Endodermal cell (in vitro differentiated cells): ENCODE measurements around the gene ZNF462. TPM values are rescaled to one million over a fixed set of nuclear protein-coding genes. Genes with fewer than 3 reads are reported as not detected.

Experiments
- DNase-seq: peaks from one replicate; pipeline ENCODE4 v3.0.0-alpha.2; 2017
- H3K27ac ChIP-seq: 2 replicates; pipeline ENCODE4 v1.5.1; 2013; ENCODE audit warnings: mild to moderate bottlenecking, low read depth, low read length, moderate library complexity
- H3K27me3 ChIP-seq: 2 replicates; pipeline ENCODE4 v1.6.1; 2013; ENCODE audit warnings: mild to moderate bottlenecking, low read length, moderate library complexity; ENCODE audit not compliant: insufficient read depth, control insufficient read depth, poor library complexity, severe bottlenecking
- H3K36me3 ChIP-seq: 2 replicates; pipeline ENCODE4 v1.7.0; 2013; ENCODE audit warnings: mild to moderate bottlenecking, low read length, moderate library complexity; ENCODE audit not compliant: control insufficient read depth, insufficient read depth
- H3K4me1 ChIP-seq: one replicate; pipeline ENCODE4 v1.7.0; 2013; ENCODE audit warnings: low read length; ENCODE audit not compliant: control insufficient read depth, insufficient read depth
- H3K4me3 ChIP-seq: 2 replicates; pipeline ENCODE4 v1.5.1; 2013; ENCODE audit warnings: mild to moderate bottlenecking, low read length, moderate library complexity
- H3K9ac ChIP-seq: 2 replicates; pipeline ENCODE4 v1.6.1; 2013; ENCODE audit warnings: mild to moderate bottlenecking, low read length, moderate library complexity; ENCODE audit not compliant: poor library complexity, severe bottlenecking; ENCODE audit errors: extremely low read depth
- H3K9me3 ChIP-seq: 2 replicates; pipeline ENCODE4 v1.6.1; 2013; ENCODE audit warnings: mild to moderate bottlenecking, low read length, moderate library complexity; ENCODE audit not compliant: control insufficient read depth
- H3K27ac Mint-ChIP-seq: 2 replicates; pipeline ENCODE4 v1.8.0; 2020; ENCODE audit warnings: mixed read lengths
- H3K27me3 Mint-ChIP-seq: 2 replicates; pipeline ENCODE4 v1.8.0; 2021; ENCODE audit warnings: mild to moderate bottlenecking, mixed read lengths; ENCODE audit not compliant: insufficient read depth
- H3K36me3 Mint-ChIP-seq: 2 replicates; pipeline ENCODE4 v1.8.0; 2020; ENCODE audit warnings: low read depth, mixed read lengths
- H3K4me1 Mint-ChIP-seq: 2 replicates; pipeline ENCODE4 v1.8.0; 2020; ENCODE audit warnings: mixed read lengths
- H3K4me3 Mint-ChIP-seq: 2 replicates; pipeline ENCODE4 v1.8.0; 2020; ENCODE audit warnings: mild to moderate bottlenecking, moderate library complexity, mixed read lengths
- H3K9me3 Mint-ChIP-seq: 2 replicates; pipeline ENCODE4 v1.8.0; 2020; ENCODE audit warnings: mild to moderate bottlenecking, mixed read lengths
- WGBS, 2 experiments: methylation state at CpG; one replicate each; pipeline versions ENCODE4 v1.1.5 to v1.1.7; 2013; ENCODE audit warnings: missing lambda C conversion rate in 2 of 2, mixed read lengths in 1 of 2; ENCODE audit not compliant: insufficient coverage in 1 of 2, insufficient read length in 1 of 2; 5-methylcytosine and 5-hydroxymethylcytosine counted together
- total RNA-seq, 2 donors: library from RNA; stranded (reverse); fragmentation: NEBNext Ultra II Directional in 1 of 2; extraction: Animal tissue kit (Norgen Biotek cat#: 25700) in 1 of 2; gene quantifications; 2 replicates in 1 of 2; 3 replicates in 1 of 2; pipeline ENCODE4 v1.2.1, GENCODE V29; 2021
- TF ChIP-seq, protein P1 (sequence below): fragments of 200-600 bp; sonication (generic); conservative IDR thresholded peaks from 2 replicates; pipeline ENCODE4 v1.5.0; 2021; ENCODE audit warnings: antibody characterized with exemption, mild to moderate bottlenecking

ZNF462 gene
- total RNA-seq, 2 donors from 2014 or later = 68.2 to 88.4 TPM

- Mint-ChIP-seq H3K27ac (peak overlapping the region; percentile 92), H3K27me3 (peaks cover 20% of the 10 kb centered on the region), H3K9me3 (no peaks in the 10 kb centered on the region), H3K4me1 (peaks cover 32% of the 10 kb centered on the region), H3K4me3 (peak overlapping the region; percentile 92), H3K36me3 (peaks cover 5% of the 10 kb centered on the region)
- peak; percentile 86 for DNase-seq
- Histone ChIP-seq H3K9ac (peak overlapping the region; percentile 56), H3K27me3 (peaks cover 23% of the 10 kb centered on the region), H3K27ac (peak overlapping the region; percentile 86), H3K36me3 (no peaks in the 10 kb centered on the region), H3K4me3 (peak overlapping the region; percentile 97), H3K4me1 (peaks cover 9% of the 10 kb centered on the region), H3K9me3 (no peaks in the 10 kb centered on the region)
- TF ChIP-seq, protein P1, sequence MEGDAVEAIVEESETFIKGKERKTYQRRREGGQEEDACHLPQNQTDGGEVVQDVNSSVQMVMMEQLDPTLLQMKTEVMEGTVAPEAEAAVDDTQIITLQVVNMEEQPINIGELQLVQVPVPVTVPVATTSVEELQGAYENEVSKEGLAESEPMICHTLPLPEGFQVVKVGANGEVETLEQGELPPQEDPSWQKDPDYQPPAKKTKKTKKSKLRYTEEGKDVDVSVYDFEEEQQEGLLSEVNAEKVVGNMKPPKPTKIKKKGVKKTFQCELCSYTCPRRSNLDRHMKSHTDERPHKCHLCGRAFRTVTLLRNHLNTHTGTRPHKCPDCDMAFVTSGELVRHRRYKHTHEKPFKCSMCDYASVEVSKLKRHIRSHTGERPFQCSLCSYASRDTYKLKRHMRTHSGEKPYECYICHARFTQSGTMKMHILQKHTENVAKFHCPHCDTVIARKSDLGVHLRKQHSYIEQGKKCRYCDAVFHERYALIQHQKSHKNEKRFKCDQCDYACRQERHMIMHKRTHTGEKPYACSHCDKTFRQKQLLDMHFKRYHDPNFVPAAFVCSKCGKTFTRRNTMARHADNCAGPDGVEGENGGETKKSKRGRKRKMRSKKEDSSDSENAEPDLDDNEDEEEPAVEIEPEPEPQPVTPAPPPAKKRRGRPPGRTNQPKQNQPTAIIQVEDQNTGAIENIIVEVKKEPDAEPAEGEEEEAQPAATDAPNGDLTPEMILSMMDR = peak; percentile 28
- 0% methylated on average over 8 to 32 of the region's 32 CpGs for WGBS, 2 experiments
These were observed 701 bp upstream of the ZNF462 start for GRCh38 chr9:106862110-106862820.

DNA sequence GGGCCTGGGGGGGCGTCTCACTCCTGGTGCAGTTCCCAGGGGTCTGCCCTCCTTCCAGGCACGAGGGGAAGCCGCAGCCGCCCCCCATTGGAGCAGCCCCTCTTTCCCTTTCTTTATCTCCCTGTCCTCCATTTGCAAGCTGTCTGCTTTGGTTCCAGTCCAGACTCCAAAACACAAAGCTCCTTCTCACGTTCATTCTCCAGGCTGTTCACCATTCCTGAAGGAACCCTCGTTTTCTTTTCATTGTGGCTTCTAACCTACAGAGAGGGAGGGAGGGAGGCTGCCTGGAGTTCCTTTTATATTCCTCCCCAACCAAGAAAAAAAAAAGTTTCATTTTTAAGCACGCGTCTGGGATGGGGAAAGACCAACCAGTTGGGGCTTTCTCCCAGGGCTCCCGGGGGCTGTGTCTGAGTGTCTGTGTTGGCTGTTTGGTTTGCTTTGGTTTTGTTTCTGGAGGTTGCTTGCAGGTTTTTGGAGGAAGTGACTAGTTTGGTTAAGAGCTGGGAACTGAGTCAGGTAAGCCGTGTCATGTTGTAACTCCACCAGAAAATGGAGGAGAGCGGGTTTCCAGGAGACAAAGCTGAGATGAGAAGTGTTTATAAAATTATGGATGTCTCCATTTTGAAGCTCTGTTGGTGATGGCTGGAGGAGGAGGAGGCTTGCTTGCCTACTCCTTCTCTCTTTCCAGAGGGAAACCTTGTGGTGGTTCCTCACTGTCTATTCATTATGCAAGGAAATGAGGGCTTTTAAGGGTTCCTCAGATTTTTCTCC, 1.6 kb downstream of the ZNF462 start:
- H3K4me1 ChIP-seq = peaks cover 16% of the 10 kb centered on the region

DNA sequence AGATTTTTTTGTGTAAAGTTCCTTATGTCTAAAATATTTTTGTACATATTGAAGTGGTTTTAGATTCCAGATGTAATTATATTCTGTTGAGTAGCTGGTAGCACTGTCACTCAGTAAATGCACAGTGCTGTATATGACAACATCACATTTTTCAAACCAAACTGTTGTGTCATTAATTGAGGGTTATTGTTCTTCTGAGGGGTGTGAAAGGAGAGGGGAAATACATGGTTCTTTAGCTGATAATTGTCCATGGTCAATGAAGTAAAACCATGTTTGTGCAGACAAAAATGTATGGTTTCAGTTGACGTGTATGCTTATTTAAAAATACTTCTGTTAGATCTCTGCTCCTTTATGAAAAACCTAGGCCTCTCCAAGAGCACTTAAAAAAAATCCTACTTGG, 3.3 kb downstream of the ZNF462 start:
- Mint-ChIP-seq H3K9me3 (no peaks in the 10 kb centered on the region), H3K27ac (no peak overlapping the region), H3K4me1 (peaks cover 58% of the 10 kb centered on the region), H3K36me3 (peaks cover 5% of the 10 kb centered on the region), H3K27me3 (no peaks in the 10 kb centered on the region), H3K4me3 (no peak overlapping the region)
- Histone ChIP-seq H3K9ac (no peak overlapping the region), H3K27me3 (no peaks in the 10 kb centered on the region), H3K4me1 (peaks cover 27% of the 10 kb centered on the region), H3K4me3 (peak overlapping the region; percentile 97), H3K36me3 (no peaks in the 10 kb centered on the region), H3K9me3 (no peaks in the 10 kb centered on the region), H3K27ac (no peak overlapping the region)
- no peak for DNase-seq
- TF ChIP-seq, protein P1 = no peak
- WGBS, 2 experiments = 100% methylated on average over 1 of the region's 1 CpG; no CpG with 5 or more reads in 1 of the 2 experiments

More for the DNA sequence above, 1.6 kb downstream of the ZNF462 start:
- peak; percentile 67 for DNase-seq
- Histone ChIP-seq H3K4me3 (peak overlapping the region; percentile 97), H3K36me3 (no peaks in the 10 kb centered on the region), H3K9ac (peak overlapping the region; percentile 56), H3K27me3 (peaks cover 5% of the 10 kb centered on the region), H3K27ac (peak overlapping the region; percentile 86), H3K9me3 (no peaks in the 10 kb centered on the region)
- TF ChIP-seq, protein P1 = no peak
- Mint-ChIP-seq H3K9me3 (no peaks in the 10 kb centered on the region), H3K4me1 (peaks cover 44% of the 10 kb centered on the region), H3K27ac (peak overlapping the region; percentile 92), H3K36me3 (peaks cover 5% of the 10 kb centered on the region), H3K27me3 (peaks cover 3% of the 10 kb centered on the region), H3K4me3 (peak overlapping the region; percentile 92)
- WGBS, 2 experiments = 11% methylated on average over 11 of the region's 11 CpGs; no CpG with 5 or more reads in 1 of the 2 experiments
